Subcutaneous adipose tissue (tissue), 4 donors: ENCODE data around the gene XRCC6. TPM values are rescaled to one million over a fixed set of nuclear protein-coding genes. Genes with fewer than 3 reads are reported as not detected.

ENCODE experiments used
- total RNA-seq, 4 donors: library from RNA; depleted of rRNA; stranded (reverse); fragments of >200 nt; gene quantifications; one replicate each; pipeline ENCODE4 v1.1.0, GENCODE V29; 2016
- TF ChIP-seq, protein P1 (sequence below): fragments of 450-650 bp; IDR thresholded peaks from one replicate; pipeline ENCODE4 v1.5.1; 2016; ENCODE audit warnings: low read depth, mild to moderate bottlenecking, control low read depth, antibody characterized with exemption, moderate library complexity

Gene XRCC6
- total RNA-seq, 4 donors from 2014 or later, result 151 to 186 (median 169) TPM

DNA sequence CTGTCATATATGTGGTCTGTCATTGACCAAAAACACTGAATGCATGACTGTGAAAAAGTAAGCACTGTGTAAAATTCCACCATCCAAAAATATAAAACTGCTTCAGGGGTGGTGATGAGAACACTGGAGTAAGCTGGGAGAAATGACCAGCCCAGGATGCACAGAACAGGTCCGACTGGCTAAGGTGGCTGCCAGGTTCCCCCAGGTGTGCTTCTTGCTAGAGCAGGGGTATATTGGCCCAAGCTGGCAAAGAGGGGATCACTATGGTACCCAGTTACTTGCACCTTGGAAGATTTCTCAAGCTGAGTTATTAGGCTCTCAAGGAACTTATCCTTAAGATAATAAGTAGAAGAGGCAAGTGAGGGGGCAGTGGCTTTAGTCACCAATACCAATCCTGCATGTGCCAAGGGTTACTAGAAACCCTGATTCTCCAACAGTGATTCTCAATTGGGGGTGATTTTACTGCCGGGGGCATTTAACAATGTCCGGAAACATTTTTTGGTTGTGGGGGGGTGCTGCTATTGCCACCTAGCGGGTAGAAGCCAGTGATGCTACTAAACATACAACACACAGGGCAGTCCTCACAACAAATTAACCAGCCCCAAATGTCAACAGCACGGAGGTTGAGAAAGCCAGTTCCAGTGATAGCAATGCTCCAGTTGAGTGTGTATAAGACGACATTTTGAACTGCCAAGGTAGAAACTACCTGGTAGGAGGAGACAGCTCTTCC lies 51.9 kb downstream of the XRCC6 start:
- TF ChIP-seq, protein P1, sequence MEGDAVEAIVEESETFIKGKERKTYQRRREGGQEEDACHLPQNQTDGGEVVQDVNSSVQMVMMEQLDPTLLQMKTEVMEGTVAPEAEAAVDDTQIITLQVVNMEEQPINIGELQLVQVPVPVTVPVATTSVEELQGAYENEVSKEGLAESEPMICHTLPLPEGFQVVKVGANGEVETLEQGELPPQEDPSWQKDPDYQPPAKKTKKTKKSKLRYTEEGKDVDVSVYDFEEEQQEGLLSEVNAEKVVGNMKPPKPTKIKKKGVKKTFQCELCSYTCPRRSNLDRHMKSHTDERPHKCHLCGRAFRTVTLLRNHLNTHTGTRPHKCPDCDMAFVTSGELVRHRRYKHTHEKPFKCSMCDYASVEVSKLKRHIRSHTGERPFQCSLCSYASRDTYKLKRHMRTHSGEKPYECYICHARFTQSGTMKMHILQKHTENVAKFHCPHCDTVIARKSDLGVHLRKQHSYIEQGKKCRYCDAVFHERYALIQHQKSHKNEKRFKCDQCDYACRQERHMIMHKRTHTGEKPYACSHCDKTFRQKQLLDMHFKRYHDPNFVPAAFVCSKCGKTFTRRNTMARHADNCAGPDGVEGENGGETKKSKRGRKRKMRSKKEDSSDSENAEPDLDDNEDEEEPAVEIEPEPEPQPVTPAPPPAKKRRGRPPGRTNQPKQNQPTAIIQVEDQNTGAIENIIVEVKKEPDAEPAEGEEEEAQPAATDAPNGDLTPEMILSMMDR, result no peak

DNA sequence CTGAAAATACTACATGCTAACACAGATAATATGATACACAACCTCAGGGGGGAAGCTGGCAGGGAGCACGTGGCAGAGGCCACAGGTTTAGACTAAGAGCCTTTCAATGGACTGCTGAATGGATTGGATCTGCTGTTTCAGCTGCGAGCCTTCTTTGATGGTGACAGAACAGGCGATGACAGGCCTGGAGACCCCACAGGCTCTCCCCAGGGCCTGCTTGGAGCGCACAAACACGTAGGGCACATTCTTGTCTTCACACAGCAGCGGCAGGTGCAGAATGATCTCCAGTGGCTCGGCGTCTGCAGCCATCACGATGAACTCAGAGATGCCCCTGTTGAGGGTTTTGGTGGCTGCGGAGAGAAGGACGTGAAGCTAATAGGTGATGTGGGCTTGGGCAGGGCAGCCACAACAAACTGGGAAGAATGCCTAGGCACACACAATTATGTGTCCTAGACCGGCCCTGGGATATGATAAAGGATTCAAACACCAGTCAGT lies 53.8 kb downstream of the XRCC6 start:
- TF ChIP-seq, protein P1, result no peak

DNA sequence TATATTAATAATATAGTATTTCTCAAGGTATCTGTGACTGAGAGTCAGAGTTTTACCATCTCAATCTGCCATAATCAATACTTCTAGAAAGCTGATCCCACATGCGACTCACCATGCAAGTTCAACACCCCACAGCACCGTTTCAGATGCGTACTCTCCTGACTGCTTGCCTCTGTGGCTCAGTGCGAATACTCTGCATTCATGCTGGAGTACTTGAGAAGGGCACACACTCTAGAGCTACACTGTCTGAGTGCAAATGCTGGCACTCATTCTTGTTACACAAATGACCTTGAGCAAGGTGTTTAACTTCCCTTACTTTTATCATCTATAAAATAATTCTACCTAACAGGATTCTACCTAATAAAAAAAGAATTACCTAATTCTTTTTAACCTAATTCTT lies 55.0 kb downstream of the XRCC6 start:
- TF ChIP-seq, protein P1, result no peak

DNA sequence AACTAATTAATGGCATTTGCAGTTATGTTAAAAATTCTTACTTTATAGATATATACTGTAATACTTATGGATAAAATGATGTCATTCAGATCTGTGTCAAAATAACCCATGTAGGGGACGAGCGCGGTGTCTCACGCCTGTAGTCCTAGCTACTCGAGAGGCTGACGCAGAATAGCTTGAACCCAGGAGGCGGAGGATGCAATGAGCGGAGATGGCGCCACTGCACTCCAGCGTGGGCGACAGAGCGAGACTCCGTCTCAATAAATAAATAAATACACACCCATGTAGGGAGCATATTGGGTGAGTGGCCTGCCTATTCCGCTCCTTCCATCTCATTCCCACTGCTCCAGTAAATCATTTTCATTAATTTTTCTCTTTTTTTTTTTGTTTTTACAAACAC lies 60.5 kb downstream of the XRCC6 start:
- TF ChIP-seq, protein P1, result no peak

DNA sequence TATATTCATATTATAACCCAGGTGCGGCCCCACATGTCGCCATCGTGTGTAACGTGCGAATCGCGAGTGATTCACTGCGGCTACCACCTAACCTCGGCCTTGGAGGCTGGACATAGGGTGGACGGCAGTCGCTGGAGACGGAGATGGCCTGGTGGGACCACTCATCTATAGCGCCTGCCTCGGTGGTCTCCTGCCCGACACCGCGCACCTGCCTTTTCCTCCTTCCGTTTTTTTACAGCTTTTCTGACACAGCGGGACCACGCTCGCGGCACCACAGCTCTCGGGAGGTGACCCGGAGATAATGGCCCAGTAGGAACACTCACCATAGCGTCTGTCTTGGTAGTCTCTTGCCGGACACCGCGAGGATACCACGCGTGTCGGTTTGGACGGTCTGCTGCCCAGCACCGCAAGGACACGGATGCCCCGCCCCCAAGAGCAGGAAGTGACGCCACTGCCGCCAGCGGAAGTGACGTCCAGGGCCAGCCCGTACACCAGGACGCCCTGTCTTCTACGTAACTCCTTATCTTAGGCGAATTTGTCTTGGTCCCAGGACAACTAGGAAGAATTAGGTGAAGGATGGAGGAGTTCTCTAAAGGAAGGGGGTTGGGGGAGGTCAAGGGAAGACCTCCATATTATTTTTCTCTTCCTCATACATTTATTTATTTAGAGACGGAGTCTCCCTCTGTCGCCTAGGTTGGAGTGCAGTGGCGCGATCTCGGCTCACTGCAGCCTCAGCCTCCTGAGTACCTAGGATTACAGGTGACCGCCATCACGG lies 61.1 kb downstream of the XRCC6 start:
- TF ChIP-seq, protein P1, result no peak

DNA sequence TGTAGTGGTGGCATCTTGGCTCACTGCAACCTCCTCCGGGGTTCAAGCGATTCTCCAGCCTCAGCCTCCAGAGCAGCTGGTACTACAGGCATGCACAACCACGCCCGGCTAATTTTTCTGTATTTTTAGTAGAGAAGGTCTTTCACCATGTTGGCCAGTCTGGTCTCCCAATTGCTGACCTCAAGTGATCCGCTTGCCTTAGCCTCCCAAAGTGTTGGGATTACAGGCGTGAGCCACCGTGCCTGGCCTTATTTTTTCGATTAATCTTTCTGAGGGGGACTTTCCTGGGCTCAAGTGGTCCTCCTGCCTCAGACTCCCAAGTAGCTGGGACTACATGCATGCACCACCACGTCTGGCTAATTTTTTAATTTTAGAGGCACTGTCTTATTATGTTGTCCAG lies 62.0 kb downstream of the XRCC6 start:
- TF ChIP-seq, protein P1, result no peak

DNA sequence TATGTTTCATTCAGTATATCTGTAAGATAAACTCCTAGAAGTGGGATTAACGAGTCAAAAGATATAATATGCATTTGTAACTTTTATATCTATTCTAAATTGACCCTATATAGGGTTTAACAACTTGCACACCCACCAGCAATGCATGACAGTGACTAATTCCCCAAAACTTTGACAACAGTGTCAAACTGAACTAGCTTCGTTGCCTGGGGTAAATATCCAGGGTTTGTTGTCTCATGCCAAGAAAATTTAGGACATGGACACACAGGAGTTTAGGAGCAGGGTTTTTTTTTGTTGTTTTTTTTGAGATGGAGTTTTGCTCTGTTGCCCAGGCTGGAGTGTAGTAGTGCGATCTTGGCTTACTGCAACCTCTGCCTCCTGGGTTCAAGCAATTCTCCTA lies 62.5 kb downstream of the XRCC6 start:
- TF ChIP-seq, protein P1, result no peak
